SK-N-SH treated with all-trans-retinoic acid at 6 μM for 48 hours (cell line): ENCODE measurements around the gene PER2.

Source experiments
- ATAC-seq: fragments of 200-7000 bp; cut with Tn5 transposase; 3 replicates; pipeline ENCODE4 v1.9.1; 2020; ENCODE audit warnings: mild to moderate bottlenecking, moderate library complexity
- ARNTL ChIP-seq: fragments of 450-650 bp; formaldehyde crosslinking; IDR thresholded peaks from 2 replicates; pipeline ENCODE4 v1.5.0; 2020; ENCODE audit warnings: low read depth, mild to moderate bottlenecking, moderate library complexity, borderline replicate concordance
- BACH2 ChIP-seq: fragments of 250-450 bp; sonication (Bioruptor Pico); IDR thresholded peaks from 2 replicates; pipeline ENCODE4 v1.9.0; 2021; ENCODE audit warnings: mild to moderate bottlenecking, borderline replicate concordance
- CSDC2 ChIP-seq: fragments of 250-450 bp; sonication (Bioruptor Pico); IDR thresholded peaks from 2 replicates; pipeline ENCODE4 v1.5.0; 2020; ENCODE audit warnings: mild to moderate bottlenecking, moderate library complexity
- ESRRG ChIP-seq: fragments of 250-450 bp; sonication (Bioruptor Pico); IDR thresholded peaks from 2 replicates; pipeline ENCODE4 v1.6.1; 2021; ENCODE audit warnings: mild to moderate bottlenecking
- GLIS3 ChIP-seq: fragments of 250-450 bp; sonication (Bioruptor Pico); IDR thresholded peaks from 2 replicates; pipeline ENCODE4 v1.5.0; 2020; ENCODE audit warnings: mild to moderate bottlenecking, moderate library complexity
- ISL1 ChIP-seq: fragments of 250-450 bp; sonication (Bioruptor Pico); IDR thresholded peaks from 2 replicates; pipeline ENCODE4 v2.1.2; 2022; ENCODE audit warnings: mild to moderate bottlenecking, moderate library complexity
- OSR1 ChIP-seq: fragments of 250-450 bp; sonication (Bioruptor Pico); IDR thresholded peaks from 2 replicates; pipeline ENCODE4 v1.8.0; 2022; ENCODE audit warnings: moderate library complexity, mild to moderate bottlenecking, inconsistent platforms
- PPARA ChIP-seq: fragments of 250-450 bp; sonication (Bioruptor Pico); IDR thresholded peaks from 2 replicates; pipeline ENCODE4 v1.5.0; 2020; ENCODE audit warnings: mild to moderate bottlenecking, borderline replicate concordance
- RARB ChIP-seq: fragments of 250-450 bp; sonication (Bioruptor Pico); IDR thresholded peaks from 2 replicates; pipeline ENCODE4 v1.8.0; 2021; ENCODE audit warnings: mild to moderate bottlenecking, moderate library complexity
- SNAI2 ChIP-seq: fragments of 250-450 bp; sonication (Bioruptor Pico); IDR thresholded peaks from 2 replicates; pipeline ENCODE4 v1.5.0; 2020; ENCODE audit warnings: mild to moderate bottlenecking, moderate library complexity
- TCF4 ChIP-seq: fragments of 250-450 bp; sonication (Bioruptor Pico); IDR thresholded peaks from 2 replicates; pipeline ENCODE4 v1.8.0; 2021; ENCODE audit warnings: mild to moderate bottlenecking, moderate library complexity, borderline replicate concordance
- TOX ChIP-seq: fragments of 250-450 bp; sonication (Bioruptor Pico); IDR thresholded peaks from 2 replicates; pipeline ENCODE4 v1.8.0; 2021; ENCODE audit warnings: mild to moderate bottlenecking, moderate library complexity, borderline replicate concordance
- ZC3H10 ChIP-seq: fragments of 250-450 bp; sonication (Bioruptor Pico); IDR thresholded peaks from 2 replicates; pipeline ENCODE4 v1.5.1; 2021; ENCODE audit warnings: mild to moderate bottlenecking, moderate library complexity
- ZFP3 ChIP-seq: fragments of 250-450 bp; sonication (Bioruptor Pico); IDR thresholded peaks from 2 replicates; pipeline ENCODE4 v1.5.0; 2020; ENCODE audit warnings: mild to moderate bottlenecking, moderate library complexity
- ZFP30 ChIP-seq: fragments of 450-650 bp; formaldehyde crosslinking; IDR thresholded peaks from 2 replicates; pipeline ENCODE4 v1.5.0; 2022; ENCODE audit warnings: mild to moderate bottlenecking, moderate library complexity
- ZNF565 ChIP-seq: fragments of 450-650 bp; formaldehyde crosslinking; conservative IDR thresholded peaks from 2 replicates; pipeline ENCODE4 v1.5.0; 2020; ENCODE audit warnings: low read depth, mild to moderate bottlenecking, moderate library complexity
- ZNF70 ChIP-seq: fragments of 450-650 bp; formaldehyde crosslinking; IDR thresholded peaks from 2 replicates; pipeline ENCODE4 v1.5.0; 2020; ENCODE audit warnings: mild to moderate bottlenecking, moderate library complexity
- ZNF8 ChIP-seq: fragments of 450-650 bp; formaldehyde crosslinking; IDR thresholded peaks from 2 replicates; pipeline ENCODE4 v1.5.0; 2020; ENCODE audit warnings: mild to moderate bottlenecking, moderate library complexity
- TF ChIP-seq, protein P1 (sequence below): fragments of 250-450 bp; sonication (Bioruptor Pico); IDR thresholded peaks from 2 replicates; pipeline ENCODE4 v1.5.1; 2020; ENCODE audit warnings: low read depth, mild to moderate bottlenecking, moderate library complexity
- TF ChIP-seq, protein P2 (sequence below): fragments of 250-450 bp; sonication (Bioruptor Pico); IDR thresholded peaks from 2 replicates; pipeline ENCODE4 v1.5.1; 2021; ENCODE audit warnings: mild to moderate bottlenecking, moderate library complexity
- TF ChIP-seq, protein P3 (sequence below): fragments of 250-450 bp; sonication (Bioruptor Pico); IDR thresholded peaks from 2 replicates; pipeline ENCODE4 v1.5.0; 2020; ENCODE audit warnings: mild to moderate bottlenecking, moderate library complexity
- TF ChIP-seq, protein P4 (sequence below): fragments of 250-450 bp; sonication (Bioruptor Pico); IDR thresholded peaks from 2 replicates; pipeline ENCODE4 v1.8.0; 2021; ENCODE audit warnings: low read depth, mild to moderate bottlenecking, moderate library complexity, borderline replicate concordance
- TF ChIP-seq, protein P5 (sequence below): fragments of 250-450 bp; sonication (Bioruptor Pico); IDR thresholded peaks from 2 replicates; pipeline ENCODE4 v1.8.0; 2020; ENCODE audit warnings: mild to moderate bottlenecking, moderate library complexity, borderline replicate concordance

The PER2 gene

DNA sequence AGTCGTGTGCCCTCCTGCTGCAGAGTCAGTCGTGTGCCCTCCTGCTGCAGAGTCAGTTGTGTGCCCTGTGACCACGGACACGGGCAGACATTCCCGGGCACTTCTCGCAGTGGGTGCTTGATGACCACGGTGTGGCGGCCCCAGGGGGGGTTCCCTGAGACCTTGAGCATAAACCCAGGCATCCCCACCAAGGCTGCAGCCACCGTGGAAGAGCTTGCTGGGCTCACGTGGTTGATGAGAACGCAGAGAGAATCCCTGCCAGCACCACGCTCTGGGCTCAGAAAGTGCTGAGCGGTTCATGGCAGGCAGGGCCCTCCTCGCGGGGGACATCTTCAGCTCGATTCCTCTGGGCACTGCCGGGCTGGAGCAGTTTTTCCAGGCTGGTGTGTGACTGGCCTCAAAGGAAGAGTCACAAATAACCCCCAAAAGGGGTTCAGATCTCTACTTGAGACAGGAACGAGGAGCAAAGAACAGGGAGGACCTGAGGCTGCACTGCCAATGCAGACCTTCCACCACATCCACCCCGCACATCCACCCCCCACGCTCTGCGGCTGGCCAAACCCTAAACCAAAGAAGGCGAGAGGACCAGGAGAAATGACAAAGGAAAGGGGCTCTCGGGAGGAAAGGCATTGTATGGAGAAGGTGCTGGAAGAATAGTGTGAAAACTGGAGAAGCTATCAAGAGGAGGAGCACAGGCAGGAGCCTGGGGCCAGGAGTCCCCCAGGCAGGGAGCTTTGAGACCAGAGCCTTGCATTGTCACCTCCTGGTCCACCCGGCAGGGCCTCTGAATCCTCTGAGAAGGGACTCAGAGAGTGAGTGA, 8.4 kb upstream of the PER2 start:
- TF ChIP-seq ZNF70: no peak
- no peak for TF ChIP-seq PPARA (CRISPR knock-in tag)
- TF ChIP-seq CSDC2 (CRISPR knock-in tag): no peak
- TF ChIP-seq, protein P1, sequence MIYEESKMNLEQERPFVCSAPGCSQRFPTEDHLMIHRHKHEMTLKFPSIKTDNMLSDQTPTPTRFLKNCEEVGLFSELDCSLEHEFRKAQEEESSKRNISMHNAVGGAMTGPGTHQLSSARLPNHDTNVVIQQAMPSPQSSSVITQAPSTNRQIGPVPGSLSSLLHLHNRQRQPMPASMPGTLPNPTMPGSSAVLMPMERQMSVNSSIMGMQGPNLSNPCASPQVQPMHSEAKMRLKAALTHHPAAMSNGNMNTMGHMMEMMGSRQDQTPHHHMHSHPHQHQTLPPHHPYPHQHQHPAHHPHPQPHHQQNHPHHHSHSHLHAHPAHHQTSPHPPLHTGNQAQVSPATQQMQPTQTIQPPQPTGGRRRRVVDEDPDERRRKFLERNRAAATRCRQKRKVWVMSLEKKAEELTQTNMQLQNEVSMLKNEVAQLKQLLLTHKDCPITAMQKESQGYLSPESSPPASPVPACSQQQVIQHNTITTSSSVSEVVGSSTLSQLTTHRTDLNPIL (CRISPR knock-in tag): no peak
- no peak for TF ChIP-seq ZNF8 (CRISPR knock-in tag)
- TF ChIP-seq, protein P2, sequence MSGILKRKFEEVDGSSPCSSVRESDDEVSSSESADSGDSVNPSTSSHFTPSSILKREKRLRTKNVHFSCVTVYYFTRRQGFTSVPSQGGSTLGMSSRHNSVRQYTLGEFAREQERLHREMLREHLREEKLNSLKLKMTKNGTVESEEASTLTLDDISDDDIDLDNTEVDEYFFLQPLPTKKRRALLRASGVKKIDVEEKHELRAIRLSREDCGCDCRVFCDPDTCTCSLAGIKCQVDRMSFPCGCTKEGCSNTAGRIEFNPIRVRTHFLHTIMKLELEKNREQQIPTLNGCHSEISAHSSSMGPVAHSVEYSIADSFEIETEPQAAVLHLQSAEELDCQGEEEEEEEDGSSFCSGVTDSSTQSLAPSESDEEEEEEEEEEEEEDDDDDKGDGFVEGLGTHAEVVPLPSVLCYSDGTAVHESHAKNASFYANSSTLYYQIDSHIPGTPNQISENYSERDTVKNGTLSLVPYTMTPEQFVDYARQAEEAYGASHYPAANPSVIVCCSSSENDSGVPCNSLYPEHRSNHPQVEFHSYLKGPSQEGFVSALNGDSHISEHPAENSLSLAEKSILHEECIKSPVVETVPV: no peak
- no peak for TF ChIP-seq BACH2 (CRISPR knock-in tag)
- TF ChIP-seq RARB (CRISPR knock-in tag): no peak
- TF ChIP-seq ZFP3 (CRISPR knock-in tag): no peak
- TF ChIP-seq ARNTL (CRISPR knock-in tag): no peak
- no peak for TF ChIP-seq ZFP30 (CRISPR knock-in tag)
- no peak for TF ChIP-seq OSR1 (CRISPR knock-in tag)
- no peak for TF ChIP-seq TOX (CRISPR knock-in tag)
- TF ChIP-seq TCF4: no peak
- TF ChIP-seq SNAI2 (CRISPR knock-in tag): no peak
- TF ChIP-seq, protein P3, sequence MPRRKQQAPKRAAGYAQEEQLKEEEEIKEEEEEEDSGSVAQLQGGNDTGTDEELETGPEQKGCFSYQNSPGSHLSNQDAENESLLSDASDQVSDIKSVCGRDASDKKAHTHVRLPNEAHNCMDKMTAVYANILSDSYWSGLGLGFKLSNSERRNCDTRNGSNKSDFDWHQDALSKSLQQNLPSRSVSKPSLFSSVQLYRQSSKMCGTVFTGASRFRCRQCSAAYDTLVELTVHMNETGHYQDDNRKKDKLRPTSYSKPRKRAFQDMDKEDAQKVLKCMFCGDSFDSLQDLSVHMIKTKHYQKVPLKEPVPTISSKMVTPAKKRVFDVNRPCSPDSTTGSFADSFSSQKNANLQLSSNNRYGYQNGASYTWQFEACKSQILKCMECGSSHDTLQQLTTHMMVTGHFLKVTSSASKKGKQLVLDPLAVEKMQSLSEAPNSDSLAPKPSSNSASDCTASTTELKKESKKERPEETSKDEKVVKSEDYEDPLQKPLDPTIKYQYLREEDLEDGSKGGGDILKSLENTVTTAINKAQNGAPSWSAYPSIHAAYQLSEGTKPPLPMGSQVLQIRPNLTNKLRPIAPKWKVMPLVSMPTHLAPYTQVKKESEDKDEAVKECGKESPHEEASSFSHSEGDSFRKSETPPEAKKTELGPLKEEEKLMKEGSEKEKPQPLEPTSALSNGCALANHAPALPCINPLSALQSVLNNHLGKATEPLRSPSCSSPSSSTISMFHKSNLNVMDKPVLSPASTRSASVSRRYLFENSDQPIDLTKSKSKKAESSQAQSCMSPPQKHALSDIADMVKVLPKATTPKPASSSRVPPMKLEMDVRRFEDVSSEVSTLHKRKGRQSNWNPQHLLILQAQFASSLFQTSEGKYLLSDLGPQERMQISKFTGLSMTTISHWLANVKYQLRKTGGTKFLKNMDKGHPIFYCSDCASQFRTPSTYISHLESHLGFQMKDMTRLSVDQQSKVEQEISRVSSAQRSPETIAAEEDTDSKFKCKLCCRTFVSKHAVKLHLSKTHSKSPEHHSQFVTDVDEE: no peak
- TF ChIP-seq, protein P4, sequence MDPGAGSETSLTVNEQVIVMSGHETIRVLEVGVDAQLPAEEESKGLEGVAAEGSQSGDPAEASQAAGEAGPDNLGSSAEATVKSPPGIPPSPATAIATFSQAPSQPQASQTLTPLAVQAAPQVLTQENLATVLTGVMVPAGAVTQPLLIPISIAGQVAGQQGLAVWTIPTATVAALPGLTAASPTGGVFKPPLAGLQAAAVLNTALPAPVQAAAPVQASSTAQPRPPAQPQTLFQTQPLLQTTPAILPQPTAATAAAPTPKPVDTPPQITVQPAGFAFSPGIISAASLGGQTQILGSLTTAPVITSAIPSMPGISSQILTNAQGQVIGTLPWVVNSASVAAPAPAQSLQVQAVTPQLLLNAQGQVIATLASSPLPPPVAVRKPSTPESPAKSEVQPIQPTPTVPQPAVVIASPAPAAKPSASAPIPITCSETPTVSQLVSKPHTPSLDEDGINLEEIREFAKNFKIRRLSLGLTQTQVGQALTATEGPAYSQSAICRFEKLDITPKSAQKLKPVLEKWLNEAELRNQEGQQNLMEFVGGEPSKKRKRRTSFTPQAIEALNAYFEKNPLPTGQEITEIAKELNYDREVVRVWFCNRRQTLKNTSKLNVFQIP (CRISPR knock-in tag): no peak
- no peak for TF ChIP-seq GLIS3 (CRISPR knock-in tag)
- TF ChIP-seq ZC3H10 (CRISPR knock-in tag): no peak
- TF ChIP-seq ZNF565 (CRISPR knock-in tag): no peak
- ATAC-seq: no peak

DNA sequence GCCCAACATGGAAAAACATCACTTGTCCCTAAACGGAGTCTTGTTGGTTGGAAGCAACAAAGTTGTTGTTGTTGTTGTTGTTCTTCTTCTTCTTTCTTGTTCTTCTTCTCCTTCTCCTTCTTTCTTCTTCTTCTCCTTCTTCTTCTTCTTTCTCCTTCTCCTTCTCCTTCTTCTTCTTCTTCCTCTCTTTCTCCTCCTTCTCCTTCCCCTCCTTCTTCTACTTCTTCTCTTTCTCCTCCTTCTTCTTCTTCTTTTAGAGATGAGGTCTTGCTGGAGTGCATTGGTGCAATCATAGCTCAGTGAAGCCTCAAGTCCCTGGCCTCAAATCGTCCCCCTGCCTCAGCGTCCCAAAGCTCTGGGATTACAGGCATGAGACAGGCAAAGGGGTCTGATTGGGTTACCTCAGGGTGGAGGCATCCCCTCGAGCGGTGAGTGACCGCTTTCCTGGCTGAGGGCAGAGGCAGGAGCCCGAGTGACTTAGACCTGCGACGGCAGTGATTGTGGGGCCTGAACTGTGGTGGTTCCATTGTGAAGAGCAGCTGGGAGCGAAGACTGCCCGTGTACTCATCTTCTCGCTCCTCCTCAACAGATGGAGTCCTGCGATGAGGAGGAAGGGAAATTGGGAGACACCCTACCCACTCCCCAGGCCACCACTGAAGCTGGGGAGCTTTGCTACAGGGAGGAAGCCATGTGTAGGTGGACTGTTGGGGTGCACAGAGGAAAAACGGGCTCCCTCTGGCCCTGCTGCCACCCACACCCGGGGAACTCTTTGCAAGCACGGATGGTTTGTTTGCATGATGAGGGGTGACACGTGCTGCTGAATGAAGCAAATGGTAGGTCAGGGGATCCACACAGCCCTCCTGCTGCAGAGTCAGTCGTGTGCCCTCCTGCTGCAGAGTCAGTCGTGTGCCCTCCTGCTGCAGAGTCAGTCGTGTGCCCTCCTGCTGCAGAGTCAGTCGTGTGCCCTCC, 7.0 kb upstream of the PER2 start:
- no peak for ATAC-seq
- TF ChIP-seq, protein P5, sequence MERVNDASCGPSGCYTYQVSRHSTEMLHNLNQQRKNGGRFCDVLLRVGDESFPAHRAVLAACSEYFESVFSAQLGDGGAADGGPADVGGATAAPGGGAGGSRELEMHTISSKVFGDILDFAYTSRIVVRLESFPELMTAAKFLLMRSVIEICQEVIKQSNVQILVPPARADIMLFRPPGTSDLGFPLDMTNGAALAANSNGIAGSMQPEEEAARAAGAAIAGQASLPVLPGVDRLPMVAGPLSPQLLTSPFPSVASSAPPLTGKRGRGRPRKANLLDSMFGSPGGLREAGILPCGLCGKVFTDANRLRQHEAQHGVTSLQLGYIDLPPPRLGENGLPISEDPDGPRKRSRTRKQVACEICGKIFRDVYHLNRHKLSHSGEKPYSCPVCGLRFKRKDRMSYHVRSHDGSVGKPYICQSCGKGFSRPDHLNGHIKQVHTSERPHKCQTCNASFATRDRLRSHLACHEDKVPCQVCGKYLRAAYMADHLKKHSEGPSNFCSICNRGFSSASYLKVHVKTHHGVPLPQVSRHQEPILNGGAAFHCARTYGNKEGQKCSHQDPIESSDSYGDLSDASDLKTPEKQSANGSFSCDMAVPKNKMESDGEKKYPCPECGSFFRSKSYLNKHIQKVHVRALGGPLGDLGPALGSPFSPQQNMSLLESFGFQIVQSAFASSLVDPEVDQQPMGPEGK (CRISPR knock-in tag): no peak
- TF ChIP-seq ZNF8 (CRISPR knock-in tag) (no peak), ESRRG (CRISPR knock-in tag) (no peak), RARB (CRISPR knock-in tag) (no peak), ZNF70 (no peak), ZFP30 (CRISPR knock-in tag) (no peak), PPARA (CRISPR knock-in tag) (no peak), ZFP3 (CRISPR knock-in tag) (no peak), GLIS3 (CRISPR knock-in tag) (no peak), ARNTL (CRISPR knock-in tag) (no peak), ISL1 (CRISPR knock-in tag) (no peak), BACH2 (CRISPR knock-in tag) (no peak), OSR1 (CRISPR knock-in tag) (no peak), ZC3H10 (CRISPR knock-in tag) (no peak), TOX (CRISPR knock-in tag) (no peak), ZNF565 (CRISPR knock-in tag) (no peak)
- TF ChIP-seq, protein P4 (CRISPR knock-in tag): no peak
- TF ChIP-seq, protein P2: no peak
